PC-9 (cell line): Measurements from ENCODE around the gene PLEKHJ1.

Experiments used
- EZH2 ChIP-seq: fragments of 200-600 bp; sonication (generic); IDR thresholded peaks from 2 replicates; pipeline ENCODE4 v1.8.0; 2017; ENCODE audit warnings: antibody characterized with exemption, low read depth
- TF ChIP-seq, protein P1 (sequence below): fragments of 200-600 bp; sonication (generic); conservative IDR thresholded peaks from 2 replicates; pipeline ENCODE4 v1.6.1; 2017; ENCODE audit warnings: mixed run types, antibody characterized with exemption, mild to moderate bottlenecking, moderate library complexity

DNA sequence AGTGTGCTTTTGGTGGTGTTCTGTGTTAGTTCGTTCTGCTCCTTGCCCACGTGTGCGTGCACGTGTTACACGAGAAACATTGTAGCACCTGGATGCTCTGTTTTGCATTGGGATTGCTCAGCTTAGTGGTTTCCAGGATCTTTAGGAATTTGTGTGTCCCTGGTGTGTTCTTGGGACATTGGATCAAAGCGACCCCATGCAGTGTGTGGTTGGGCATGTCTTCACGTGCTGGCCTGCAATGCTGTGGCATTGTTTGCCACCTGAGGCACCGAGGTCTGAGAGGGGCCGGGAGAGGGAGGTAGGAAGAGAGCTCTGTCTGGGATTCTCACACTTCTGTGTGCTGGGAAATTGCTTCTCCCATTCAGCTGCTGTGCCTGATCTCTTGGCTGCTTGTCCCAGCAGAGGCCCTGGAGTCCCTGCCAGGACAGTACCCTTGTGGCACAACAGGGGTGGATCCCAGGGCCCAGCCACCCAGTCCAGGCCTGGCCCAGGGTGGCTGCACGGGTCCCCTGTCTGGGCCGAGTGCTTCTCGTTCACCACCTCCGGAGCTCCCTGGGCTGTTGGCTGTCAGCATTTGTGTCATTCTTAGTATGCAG is 11.3 kb downstream of the PLEKHJ1 start:
- TF ChIP-seq, protein P1, sequence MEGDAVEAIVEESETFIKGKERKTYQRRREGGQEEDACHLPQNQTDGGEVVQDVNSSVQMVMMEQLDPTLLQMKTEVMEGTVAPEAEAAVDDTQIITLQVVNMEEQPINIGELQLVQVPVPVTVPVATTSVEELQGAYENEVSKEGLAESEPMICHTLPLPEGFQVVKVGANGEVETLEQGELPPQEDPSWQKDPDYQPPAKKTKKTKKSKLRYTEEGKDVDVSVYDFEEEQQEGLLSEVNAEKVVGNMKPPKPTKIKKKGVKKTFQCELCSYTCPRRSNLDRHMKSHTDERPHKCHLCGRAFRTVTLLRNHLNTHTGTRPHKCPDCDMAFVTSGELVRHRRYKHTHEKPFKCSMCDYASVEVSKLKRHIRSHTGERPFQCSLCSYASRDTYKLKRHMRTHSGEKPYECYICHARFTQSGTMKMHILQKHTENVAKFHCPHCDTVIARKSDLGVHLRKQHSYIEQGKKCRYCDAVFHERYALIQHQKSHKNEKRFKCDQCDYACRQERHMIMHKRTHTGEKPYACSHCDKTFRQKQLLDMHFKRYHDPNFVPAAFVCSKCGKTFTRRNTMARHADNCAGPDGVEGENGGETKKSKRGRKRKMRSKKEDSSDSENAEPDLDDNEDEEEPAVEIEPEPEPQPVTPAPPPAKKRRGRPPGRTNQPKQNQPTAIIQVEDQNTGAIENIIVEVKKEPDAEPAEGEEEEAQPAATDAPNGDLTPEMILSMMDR = no peak
- no peak for TF ChIP-seq EZH2
